ENCODE measurements around the gene SPNS2.

The SPNS2 gene

DNA sequence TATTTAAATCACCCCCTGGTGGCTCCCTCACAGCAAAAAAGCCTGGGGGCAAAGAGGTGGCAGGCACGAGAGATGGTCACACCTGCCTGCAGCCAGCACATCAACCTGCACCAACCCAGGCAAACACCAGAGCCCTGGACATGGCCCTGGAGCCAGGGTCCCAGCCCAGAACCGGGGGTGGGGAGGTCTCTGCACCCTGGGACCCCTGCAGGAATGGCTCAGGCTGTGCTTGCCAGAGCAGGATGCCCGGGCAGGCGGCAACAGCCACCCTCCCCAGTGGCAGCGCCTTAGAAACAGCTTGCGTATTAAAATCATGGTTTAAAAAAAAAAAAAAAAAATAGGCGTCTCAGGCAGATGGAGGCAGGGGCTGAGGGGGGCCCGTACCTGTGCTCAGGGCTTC lies 40.3 kb downstream of the SPNS2 start:
- DNase-seq, result no peak

DNA sequence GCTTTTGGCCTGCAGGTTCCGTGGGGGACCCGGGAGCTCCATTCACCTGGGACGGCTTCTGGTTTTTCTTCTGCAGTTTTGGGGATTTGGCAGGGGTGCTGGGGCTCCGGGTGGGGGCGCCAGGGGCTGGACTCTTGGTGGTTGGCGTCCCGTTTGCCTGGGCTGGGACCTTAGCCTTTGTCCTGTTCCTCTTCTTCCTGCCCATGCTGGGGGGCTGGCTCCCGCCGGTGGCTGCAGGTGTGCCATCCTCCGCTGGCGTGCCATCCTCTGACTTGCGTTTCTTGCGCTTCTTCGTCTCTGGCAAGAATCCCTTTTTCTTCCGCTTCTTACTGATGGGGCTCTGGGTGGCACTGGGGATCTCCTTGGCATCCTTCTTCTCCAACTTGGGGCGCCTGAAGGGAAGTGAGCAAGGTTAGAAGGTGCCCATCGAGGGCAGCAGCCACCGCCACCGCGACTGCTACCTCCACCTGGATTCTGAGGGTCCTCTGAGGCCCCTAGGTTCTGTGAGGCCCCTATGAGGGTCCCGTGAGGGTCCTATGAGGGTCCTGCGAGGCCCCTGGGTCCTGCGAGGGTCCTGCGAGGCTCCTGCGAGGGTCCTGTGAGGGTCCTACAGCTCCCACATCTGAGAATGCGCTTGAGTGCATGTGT lies 41.0 kb downstream of the SPNS2 start:
- no peak for DNase-seq

DNA sequence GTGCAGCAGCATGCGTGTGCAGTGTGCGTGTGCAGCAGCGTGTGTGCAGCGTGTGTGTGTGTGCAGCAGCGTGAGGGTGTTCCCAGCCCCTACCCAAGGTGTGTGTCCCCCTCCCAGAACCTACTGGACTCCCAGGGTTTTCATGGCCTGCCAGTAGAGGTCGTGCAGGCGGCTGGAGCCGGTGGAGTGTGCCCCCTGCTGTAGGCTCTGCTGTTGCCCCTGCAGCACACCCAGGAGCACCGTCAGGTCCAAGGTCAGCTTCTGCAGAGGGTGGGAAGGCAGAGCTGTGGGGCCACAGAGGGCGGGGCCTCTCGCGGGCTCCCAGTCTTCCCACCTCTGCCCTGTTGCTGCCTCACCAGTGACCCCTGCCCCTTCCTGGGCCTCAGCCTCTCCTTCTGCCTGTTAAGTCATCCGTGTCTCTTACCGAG lies 41.6 kb downstream of the SPNS2 start:
- DNase-seq, result no peak

DNA sequence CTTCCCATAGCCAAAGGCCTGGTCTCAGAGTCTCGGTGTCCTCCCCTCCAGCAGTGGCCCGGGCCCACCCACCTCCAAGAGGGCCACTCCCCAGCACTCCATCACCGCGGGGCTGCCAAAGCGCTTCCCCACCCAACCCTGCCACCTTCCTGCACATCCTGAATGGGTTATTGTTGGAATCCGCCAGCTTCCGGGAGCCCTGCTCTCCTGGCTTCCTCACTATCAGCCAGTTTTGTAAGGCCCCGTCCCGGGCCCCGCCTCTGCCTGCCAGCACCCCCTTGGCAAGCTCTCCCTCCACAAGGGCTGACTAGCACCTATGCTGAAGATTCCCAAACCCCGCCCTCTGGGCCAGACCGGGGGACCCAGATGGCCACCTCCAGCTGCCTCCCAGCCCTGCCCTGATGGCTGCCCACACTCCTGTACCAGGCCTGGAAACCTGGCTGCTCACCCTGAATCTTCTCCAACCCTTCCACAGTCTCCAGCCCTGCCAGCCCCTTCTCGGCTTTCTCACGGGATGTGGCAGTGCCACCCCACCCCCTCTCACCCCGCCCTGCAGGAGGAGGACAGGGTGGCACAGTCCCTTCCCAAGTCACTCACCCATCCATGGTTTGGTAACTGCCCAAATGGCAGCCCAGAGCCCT lies 42.1 kb downstream of the SPNS2 start:
- no peak for DNase-seq

DNA sequence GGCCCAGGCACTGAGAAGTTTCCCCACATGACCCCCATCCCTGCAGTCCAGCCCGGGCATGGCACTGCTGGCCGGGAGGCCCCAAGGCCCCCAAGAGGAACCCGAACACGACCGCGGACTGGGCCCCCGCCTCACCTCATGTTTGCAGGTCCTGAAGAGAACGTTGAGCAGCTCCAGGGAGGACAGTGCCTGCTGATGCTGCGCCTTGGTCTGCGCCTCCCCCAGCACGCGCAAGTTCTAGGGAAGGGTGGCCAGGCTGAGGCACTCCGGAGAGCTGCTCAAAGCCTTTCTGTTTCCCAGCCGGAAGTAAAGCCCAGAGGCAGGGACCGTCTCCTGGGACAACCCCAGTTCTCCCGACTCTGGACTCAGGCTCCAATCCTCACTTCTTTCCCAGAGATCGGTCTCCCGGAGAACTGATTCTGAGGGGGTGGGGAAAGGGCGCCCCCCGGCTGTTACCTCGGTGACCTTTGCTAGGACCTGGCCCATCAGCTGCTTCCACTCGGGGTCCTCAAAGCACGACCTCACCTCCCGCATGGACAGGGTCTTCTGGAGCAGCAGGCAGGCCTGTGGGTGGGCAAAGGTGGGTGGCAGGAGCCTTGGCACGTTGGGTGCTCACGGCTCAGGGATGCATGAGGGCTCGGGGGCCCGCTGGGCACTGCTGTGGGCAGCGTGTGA lies 42.8 kb downstream of the SPNS2 start:
- DNase-seq, result no peak

DNA sequence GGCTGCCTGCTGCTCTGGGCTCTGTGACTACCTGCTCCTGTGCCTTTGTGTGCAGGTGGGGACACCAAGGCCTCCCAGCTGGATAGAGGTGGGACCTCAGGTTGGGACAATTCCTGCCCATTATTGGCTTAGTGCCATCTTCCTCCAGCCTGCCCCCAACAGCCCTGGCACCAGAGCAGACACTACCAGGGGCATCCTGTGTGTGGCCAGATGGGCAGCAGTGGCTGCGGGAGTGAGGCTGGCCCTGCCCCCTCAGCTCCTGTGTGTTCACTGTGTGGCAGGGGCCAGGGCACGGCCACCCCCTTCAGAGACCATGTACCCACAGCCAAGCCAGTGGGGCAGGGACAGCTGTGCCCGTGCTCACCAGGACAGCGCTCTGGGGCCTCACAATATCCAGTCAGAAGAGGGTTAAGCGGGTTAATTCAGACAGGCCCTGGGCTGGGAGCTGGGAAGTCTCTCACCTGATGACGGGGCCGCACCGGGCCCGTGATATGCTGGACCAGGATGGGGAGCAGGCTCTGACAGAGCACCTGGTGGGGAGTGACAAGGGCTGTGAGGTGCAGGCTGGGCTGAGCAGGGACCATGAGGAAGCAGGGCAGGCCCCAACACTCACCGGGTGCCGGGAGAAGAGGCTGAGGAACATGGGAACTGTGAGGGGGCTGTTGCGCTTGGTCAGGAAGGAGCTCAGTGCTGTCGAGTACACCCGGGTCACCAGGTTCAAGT lies 43.5 kb downstream of the SPNS2 start:
- DNase-seq, result no peak

DNA sequence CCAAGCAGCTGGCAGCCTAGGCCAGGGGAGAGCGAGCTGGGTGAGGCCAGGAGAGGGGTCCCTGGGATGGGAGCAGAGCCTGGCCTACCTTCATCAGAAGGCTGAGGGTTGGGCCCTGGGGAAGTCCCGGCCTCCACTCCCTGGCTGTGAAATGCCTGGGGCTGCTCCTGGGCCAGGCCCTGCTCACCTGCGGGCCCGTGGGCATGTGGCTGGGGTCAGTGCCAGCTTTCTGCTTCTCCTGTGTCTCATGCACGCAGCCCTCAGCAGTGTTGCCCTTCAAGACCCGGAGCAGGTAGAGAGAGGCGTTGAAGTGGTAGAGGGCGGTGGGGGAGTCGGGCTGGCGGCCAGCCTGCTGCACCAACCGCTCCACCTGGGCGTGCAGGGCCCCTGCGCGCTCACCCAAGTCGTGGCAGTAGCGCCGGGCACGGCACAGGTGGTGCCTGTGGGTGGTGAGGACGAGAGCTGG lies 44.1 kb downstream of the SPNS2 start:
- DNase-seq, result no peak

DNA sequence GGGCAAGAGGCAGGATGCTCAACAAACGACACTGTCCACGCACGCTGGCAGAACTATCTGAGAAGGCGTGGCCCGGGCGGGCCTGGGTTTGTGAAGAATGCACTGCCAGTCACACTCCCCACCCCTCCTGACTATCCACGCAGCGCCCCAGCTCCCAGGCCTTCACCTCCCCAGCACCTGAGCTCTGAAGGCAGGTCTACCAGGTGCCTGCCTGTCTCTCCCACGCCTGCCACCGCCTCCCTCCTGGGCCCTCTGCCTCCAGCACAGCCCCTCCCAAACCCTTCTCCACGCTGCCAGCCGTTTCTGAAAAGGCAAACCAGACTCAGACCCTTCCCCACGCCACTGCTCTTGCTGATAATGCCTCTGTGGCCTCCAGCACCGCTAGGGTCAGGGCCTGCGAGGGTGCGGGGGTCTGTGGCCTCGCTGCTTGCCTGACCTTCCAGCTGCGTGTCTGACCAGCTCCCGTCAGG lies 44.9 kb downstream of the SPNS2 start:
- DNase-seq, result no peak

DNA sequence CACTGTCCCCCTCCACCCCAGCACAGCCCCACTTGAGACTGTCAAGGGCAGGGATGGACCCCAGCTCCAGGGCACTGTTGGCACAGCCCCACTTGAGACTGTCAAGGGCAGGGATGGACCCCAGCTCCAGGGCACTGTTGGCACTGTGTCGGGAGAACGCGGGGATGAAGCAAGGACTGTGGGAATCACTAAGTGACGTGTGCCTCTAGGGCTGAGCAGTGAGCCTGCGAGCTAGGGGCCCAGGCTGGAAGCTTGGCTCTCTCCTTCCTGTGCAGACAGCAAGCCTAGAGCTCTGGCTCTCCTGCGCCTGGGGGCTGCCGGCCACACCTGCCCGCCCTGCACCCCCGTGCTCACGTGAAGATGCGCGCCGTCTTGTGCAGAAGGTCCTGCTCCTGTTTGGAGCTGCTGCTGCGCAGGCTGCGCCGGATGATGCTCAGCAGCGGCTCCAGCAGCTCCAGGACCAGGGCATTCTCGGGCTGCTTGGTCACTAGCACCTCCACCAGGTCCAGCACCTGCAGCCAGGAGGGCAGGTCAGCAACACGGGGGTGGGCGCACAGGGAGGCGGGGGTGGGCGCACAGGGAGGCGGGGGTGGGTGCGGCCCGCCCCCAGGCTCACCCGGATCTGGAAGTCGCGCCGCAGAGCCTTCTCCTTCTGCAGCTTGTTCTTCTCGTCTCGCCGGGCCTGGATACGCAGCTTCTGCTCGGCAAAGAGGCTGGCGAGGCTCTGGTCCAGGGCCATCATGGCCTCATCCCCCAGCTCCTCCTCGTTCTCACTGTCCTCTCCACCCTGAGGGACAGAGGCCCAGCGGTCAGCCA lies 45.7 kb downstream of the SPNS2 start:
- DNase-seq, result no peak

DNA sequence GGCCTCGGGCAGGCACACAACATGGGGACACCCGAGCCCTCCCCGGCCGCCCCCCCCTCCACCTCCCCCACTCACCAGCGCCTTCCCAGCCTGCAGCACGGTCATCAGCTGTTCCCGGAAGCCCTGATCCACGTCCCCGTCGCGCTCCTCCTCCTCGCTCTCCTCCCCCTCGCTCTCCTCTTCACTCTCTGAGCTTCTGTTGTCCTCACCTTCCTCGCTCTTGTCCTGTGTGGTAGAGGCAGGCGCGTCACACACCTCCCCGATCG lies 46.2 kb downstream of the SPNS2 start:
- DNase-seq, result no peak

DNA sequence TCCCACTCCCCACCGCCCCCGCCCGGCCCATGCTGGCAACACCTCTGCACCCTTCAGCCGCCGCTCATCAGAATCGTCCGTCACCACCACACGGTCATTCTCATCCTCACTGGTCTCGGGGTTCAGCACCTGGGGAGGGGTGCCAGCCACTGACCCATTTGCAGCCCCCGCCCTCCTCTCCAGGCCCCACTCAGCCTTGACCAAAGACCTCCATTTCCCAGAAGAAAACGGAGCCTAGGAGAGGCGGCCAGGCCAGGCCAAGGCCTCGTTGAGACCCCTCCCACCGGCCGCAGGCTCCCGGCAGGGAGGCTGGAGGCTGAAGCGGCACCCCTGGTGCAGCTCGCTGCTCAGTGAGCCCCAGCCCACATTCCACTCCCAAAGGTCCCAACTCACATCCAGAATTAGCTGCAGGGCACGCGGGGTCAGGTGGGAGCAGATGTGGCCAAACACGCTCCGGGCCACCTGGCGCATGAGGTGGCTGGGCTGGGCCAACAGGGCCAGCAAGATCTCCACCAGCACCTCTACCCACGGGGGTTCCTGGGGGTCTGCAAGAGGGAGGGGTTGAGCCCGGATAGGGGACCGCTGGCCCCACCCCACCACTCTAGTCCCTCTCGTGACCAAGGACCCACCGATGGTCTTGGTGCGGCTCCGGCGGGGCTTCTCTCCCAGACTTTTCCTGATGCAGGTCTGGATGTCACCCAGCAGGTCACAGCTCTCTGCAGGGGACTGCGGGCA lies 46.7 kb downstream of the SPNS2 start:
- DNase-seq, result no peak

DNA sequence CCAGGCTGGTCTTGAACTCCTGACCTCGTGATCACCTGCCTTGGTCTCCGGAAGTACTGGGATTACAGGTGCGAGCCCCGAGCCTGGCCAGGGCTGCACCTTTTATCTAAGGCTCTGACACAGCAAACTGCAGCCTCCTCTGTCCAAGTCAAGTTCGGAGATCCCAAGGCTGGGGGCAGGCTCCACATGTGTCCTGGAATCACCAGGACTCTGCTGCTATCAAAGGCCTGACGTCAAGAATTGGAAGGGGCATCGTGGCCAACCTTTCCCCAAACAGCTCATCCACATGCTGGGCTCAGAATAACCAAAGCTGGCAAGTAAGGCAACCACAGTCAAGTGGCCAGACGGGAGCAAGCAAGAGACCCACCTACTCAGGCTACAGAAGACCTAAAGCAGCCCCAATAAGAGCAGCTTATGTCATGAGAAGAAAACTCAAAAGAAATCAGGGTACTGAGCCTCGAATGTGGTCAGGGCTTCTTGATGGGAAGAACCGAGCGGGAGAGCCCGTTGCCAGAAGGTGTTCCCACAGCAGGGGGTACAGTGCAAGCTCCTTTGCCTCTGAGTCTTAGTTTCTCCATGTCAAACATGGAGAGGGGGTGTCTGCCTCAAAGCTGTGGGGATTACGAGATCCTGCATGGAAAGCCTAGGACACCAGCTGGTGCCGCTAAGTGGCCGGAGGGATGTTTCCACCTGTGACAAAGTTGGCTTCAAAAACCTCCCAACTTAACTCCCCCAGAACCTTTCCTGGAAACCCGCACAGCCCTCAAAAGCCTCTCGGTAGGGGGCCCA lies 48.6 kb downstream of the SPNS2 start:
- no peak for DNase-seq

DNA sequence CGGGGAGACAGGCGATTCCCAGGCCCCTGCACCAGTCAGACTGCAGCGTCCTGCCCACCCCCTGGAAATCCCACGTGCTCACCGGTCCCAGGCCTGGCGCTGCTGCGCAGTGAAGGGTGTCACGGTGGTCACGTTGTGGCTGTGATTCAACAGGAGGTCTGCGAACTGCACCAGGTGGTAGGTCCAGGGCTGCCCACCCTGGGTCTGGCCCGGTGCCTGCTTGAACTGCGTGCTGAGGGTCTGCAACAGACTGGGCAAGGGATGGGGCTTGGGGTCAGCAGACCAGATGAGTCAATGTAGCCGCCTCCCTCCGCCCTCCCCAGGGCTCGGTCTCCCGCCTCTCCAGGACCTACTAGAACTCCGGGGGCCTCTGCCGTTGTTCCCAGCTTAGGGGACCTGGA lies 49.4 kb downstream of the SPNS2 start:
- DNase-seq, result no peak

DNA sequence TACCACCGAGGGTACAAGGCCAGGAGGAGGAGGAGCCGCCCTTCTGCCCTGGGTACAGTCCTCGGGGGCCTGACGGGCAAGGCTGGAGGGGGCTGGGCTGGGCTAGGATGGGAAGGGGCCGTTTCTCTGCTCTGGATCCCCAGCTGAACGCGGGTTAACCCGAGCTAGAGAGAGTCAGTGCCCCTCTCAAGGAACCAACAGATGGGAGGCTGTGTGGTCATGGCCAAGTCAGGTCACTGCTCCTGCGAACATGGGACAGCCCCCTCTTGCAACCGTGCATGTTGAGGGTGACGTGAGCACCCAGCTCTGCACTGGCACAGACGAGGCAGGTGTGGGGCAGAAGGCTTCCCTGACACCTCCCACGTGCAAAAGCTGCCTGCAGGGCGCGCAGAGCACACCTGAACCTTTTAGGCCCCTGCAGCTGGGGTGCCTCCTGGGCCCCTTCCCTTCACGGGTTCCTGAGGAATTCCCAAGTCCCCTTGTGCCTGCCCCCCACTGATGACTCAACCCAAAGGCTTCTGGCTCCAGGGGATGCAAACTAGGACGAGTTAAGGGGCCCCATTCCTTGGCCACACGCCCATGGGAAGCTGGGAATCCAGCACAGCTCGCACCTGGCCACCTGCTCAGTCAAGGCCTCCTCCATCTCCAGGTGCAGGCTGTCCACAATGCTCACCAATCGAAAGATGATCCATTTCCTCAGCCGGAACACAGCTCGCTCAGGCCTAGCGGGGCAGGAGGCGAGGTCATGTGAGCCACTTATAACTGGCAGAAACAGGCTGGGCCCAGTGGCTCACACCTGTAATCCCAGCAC lies 50.2 kb downstream of the SPNS2 start:
- DNase-seq, result no peak

DNA sequence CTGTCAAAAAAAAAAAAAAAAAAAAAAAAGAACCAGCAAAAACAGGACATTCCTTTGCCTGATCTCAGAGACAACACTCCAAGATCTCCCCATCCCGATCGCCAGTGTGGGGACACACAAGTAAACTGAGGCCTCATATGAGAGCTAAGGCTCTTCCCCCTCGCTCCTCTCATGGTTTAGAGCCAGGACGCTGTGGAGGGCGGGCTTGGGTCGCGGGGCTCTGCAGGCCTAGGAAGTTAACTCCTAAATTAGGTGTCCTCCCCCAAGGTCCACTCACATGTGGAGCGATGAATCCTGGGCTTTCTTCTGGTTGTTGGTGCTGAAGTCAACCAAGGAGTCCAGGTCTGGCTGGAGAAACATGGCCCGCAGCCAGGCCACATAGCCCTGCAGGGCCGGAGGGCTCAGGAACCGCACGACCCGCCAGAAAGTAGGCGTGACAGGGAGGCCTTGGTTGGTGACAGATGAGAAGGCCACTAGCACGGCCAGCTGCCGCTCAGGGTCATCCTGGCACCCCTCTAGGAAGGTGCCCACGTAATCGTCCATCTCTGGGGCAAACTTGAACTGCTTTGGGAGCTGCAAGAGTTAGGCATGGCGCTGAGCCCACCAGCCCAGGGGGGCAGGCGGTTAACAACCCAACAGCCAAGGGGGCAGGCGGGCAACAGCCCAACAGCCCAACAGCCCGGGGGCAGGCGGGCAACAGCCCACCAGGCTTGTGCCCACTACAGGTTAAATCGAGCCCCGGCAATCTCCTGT lies 51.3 kb downstream of the SPNS2 start:
- DNase-seq, result no peak

DNA sequence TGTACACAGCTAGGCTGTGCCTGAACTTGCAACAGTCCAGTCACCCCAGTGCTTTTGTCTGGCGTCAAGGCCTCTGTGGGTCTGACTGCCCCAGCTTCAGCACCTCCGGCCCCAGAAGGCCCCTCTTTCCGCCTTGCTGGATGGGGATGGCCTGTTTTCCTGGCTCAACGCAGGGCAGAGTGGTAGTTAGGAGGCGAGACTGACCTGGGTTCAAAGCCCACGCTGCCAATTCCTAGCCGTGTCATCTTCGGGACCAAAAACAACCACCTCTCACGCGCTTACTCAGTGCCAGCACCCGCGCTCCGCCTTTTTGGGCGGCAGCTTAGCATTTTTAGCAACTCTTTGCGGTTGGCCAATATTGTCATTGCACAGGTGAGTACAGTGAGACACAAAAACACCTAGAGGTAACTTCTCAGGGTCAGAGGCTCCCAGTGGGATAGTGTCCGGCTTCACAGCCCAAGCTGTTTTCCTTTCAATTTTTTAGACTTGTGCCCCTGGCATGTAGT lies 51.9 kb downstream of the SPNS2 start:
- DNase-seq, result no peak

DNA sequence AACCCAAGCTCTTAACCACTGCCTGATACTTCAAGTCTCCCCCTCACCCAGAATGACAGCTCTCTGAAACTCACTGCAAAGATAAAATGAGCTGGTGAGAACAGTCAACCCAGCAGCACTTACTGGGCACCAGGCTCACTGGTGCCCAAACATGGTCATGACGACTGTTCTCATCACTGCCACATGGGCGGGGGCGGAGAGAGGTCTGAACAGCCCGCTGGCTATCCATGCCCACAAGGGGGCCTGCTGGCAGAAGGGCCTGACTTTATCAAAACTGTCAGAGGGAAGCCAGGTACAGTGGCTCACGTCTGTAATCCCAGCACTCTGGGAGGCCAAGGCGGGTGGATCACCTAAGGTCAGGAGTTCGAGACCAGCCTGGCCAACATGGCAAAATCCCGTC lies 52.5 kb downstream of the SPNS2 start:
- peak; percentile 41 for DNase-seq

DNA sequence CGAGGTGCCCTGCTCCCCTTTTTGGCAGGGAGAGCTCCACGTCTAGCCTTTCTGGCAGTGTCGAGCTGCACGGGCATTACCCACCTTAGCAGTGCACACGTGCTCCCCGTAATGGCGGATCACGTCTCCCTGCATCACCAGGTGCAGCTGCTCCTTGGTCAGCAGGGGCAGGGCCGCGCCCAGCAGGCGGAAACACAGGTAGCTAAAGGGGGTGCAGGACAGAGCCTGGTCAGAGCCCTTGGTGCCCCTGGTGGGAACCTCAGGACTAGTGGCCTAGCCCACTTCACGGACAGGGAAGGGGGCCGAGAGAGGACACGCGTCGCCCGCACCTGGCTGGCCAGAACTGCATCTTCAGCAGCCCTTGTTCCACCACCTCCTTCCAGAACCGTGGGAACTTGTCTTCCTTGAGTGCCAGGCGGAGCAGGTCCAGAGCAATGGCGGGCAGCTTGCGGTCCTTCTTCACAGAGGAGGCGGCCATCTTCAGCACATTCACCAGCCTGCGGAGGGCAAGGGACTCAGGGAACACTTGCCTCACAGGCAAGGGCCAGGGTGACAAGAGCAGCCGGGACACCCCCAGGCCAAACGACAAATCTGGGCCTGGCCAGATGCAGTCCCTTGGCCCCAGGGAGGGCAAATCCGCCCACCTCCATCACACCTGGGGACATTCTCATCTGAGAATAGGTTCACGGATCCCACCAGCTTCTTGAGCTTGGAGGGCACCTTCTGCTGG lies 53.3 kb downstream of the SPNS2 start:
- no peak for DNase-seq

DNA sequence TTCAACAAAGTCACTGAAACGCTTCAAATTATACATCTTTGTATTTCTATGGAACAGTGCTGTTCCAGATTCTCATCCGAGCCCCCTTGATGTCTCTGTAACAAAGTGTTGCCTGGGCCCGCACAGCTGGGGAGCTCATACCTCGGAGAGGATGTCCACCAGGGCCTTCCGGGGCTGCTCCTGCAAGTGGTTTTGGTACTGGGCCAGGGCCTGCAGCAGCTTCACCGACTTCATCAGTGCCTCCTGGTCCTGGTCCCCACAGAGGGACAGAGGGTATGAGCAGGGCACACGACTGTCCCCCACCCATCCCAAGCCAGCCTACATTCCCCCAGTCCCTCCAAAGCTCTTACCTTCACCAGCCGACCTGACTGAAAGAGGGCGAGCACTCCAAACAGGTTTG lies 55.0 kb downstream of the SPNS2 start:
- DNase-seq, result no peak

Measured in activated CD4-positive, alpha-beta T cell treated with anti-CD3 and anti-CD28 coated beads, Interleukin-10, Interleukin-2, amounts not matched to agents 100 ng/mL and 50 ng/mL, durations not matched to agents 16 hours and 8 hours (primary cell).